WTC11 (cell line): ENCODE results near the gene DOK3. TPM values are rescaled to one million over a fixed set of nuclear protein-coding genes. Genes with fewer than 3 reads are reported as not detected.
A peak's percentile ranks its signal among the peaks of the same experiment; 100 is the strongest.

Experiments used
- ATAC-seq: fragments of 200-7000 bp; cut with Tn5 transposase; 2 replicates; pipeline ENCODE4 v1.10.0; 2021; ENCODE audit warnings: mild to moderate bottlenecking, moderate library complexity
- CTCF ChIA-PET: fragments of 300-600 bp; sonication (Branson Sonifier 250); formaldehyde crosslinking; loops from one replicate; lab custom pipeline; 2021; ENCODE audit warnings: antibody characterized with exemption; lab: Charles Lee
- POLR2A ChIA-PET: fragments of 350-600 bp; sonication (Branson Sonifier 250); formaldehyde crosslinking; loops from one replicate; lab custom pipeline; 2021; ENCODE audit warnings: antibody characterized with exemption; lab: Charles Lee
- DNase-seq: peaks from one replicate; pipeline ENCODE4 v3.0.0; 2021; ENCODE audit warnings: low spot score
- H3K27ac Mint-ChIP-seq: 2 replicates; pipeline ENCODE4 v1.8.0; 2021; ENCODE audit warnings: mixed read lengths
- H3K27me3 Mint-ChIP-seq: 2 replicates; pipeline ENCODE4 v1.8.0; 2021; ENCODE audit warnings: low read depth, mild to moderate bottlenecking, moderate library complexity, mixed read lengths
- H3K36me3 Mint-ChIP-seq: 2 replicates; pipeline ENCODE4 v1.8.0; 2021; ENCODE audit warnings: mixed read lengths
- H3K4me1 Mint-ChIP-seq: 2 replicates; pipeline ENCODE4 v1.8.0; 2022; ENCODE audit warnings: mixed read lengths
- H3K4me3 Mint-ChIP-seq: 2 replicates; pipeline ENCODE4 v1.8.0; 2021; ENCODE audit warnings: mild to moderate bottlenecking, moderate library complexity, mixed read lengths
- H3K9me3 Mint-ChIP-seq: 2 replicates; pipeline ENCODE4 v1.8.0; 2021; ENCODE audit warnings: mixed read lengths
- ELF4 ChIP-seq: sonication (generic); formaldehyde crosslinking; IDR thresholded peaks from 2 replicates; pipeline ENCODE4 v1.8.1; 2022; ENCODE audit warnings: low read depth, mild to moderate bottlenecking, moderate library complexity, missing genetic modification reagents
- EMX1 ChIP-seq: fragments of 250-450 bp; sonication (Bioruptor Pico); IDR thresholded peaks from 2 replicates; pipeline ENCODE4 v1.8.0; 2021; ENCODE audit warnings: mild to moderate bottlenecking
- ERG ChIP-seq: fragments of 250-450 bp; sonication (Bioruptor Pico); IDR thresholded peaks from 2 replicates; pipeline ENCODE4 v1.8.0; 2021; ENCODE audit warnings: mild to moderate bottlenecking
- GABPB1 ChIP-seq: sonication (generic); formaldehyde crosslinking; IDR thresholded peaks from 2 replicates; pipeline ENCODE4 v1.8.1; 2023; ENCODE audit warnings: mild to moderate bottlenecking, missing genetic modification reagents
- JAZF1 ChIP-seq: fragments of 250-450 bp; sonication (Bioruptor Pico); IDR thresholded peaks from 2 replicates; pipeline ENCODE4 v1.9.0; 2021; ENCODE audit warnings: moderate library complexity, mild to moderate bottlenecking, inconsistent platforms
- KAT7 ChIP-seq: sonication (generic); formaldehyde crosslinking; IDR thresholded peaks from 2 replicates; pipeline ENCODE4 v1.8.1; 2023; ENCODE audit warnings: missing genetic modification reagents, mild to moderate bottlenecking, borderline replicate concordance
- NFYB ChIP-seq: sonication (generic); formaldehyde crosslinking; conservative IDR thresholded peaks from 2 replicates; pipeline ENCODE4 v1.8.0; 2022; ENCODE audit warnings: low read depth, missing genetic modification reagents
- NR3C1 ChIP-seq: sonication (generic); formaldehyde crosslinking; conservative IDR thresholded peaks from 2 replicates; pipeline ENCODE4 v1.8.1; 2023; ENCODE audit warnings: low read depth, mild to moderate bottlenecking, missing genetic modification reagents
- RELA ChIP-seq: sonication (generic); formaldehyde crosslinking; IDR thresholded peaks from 2 replicates; pipeline ENCODE4 v1.8.1; 2022; ENCODE audit warnings: missing genetic modification reagents, mild to moderate bottlenecking, borderline replicate concordance
- SMAD3 ChIP-seq: sonication (generic); formaldehyde crosslinking; IDR thresholded peaks from 2 replicates; pipeline ENCODE4 v1.8.0; 2022; ENCODE audit warnings: missing genetic modification reagents, mild to moderate bottlenecking, borderline replicate concordance
- TCF7 ChIP-seq: sonication (generic); formaldehyde crosslinking; IDR thresholded peaks from 2 replicates; pipeline ENCODE4 v1.8.0; 2022; ENCODE audit warnings: mild to moderate bottlenecking, low read depth, missing genetic modification reagents, moderate library complexity
- TEAD4 ChIP-seq: sonication (generic); formaldehyde crosslinking; IDR thresholded peaks from 2 replicates; pipeline ENCODE4 v1.8.0; 2022; ENCODE audit warnings: mild to moderate bottlenecking, missing genetic modification reagents
- ZNF121 ChIP-seq: sonication (generic); formaldehyde crosslinking; IDR thresholded peaks from 2 replicates; pipeline ENCODE4 v1.8.0; 2023; ENCODE audit warnings: missing genetic modification reagents
- ZNF317 ChIP-seq: sonication (generic); formaldehyde crosslinking; IDR thresholded peaks from 2 replicates; pipeline ENCODE4 v1.8.1; 2023; ENCODE audit warnings: low read depth, mild to moderate bottlenecking, moderate library complexity, missing genetic modification reagents, borderline replicate concordance
- ZNF532 ChIP-seq: fragments of 250-450 bp; sonication (Bioruptor Pico); IDR thresholded peaks from 2 replicates; pipeline ENCODE4 v1.9.0; 2021; ENCODE audit warnings: mild to moderate bottlenecking, borderline replicate concordance
- total RNA-seq: library from RNA; stranded (reverse); gene quantifications from 3 replicates; pipeline ENCODE4 v1.2.3, GENCODE V29; 2021
- TF ChIP-seq, protein P1 (sequence below): fragments of 200-600 bp; IDR thresholded peaks from 2 replicates; pipeline ENCODE4 v1.8.0; 2022; ENCODE audit warnings: antibody characterized with exemption
- TF ChIP-seq, protein P2 (sequence below): sonication (generic); formaldehyde crosslinking; IDR thresholded peaks from 2 replicates; pipeline ENCODE4 v1.8.1; 2023; ENCODE audit warnings: mild to moderate bottlenecking, missing genetic modification reagents, moderate library complexity
- TF ChIP-seq, protein P3 (sequence below): sonication (generic); formaldehyde crosslinking; IDR thresholded peaks from 2 replicates; pipeline ENCODE4 v1.8.1; 2023; ENCODE audit warnings: mild to moderate bottlenecking, missing genetic modification reagents
- TF ChIP-seq, protein P4 (sequence below): sonication (generic); formaldehyde crosslinking; IDR thresholded peaks from 2 replicates; pipeline ENCODE4 v1.8.0; 2023; ENCODE audit warnings: missing genetic modification reagents, mild to moderate bottlenecking, borderline replicate concordance

DOK3 gene
- total RNA-seq, 1 experiment from 2014 or later, result 9.9 TPM

GRCh38 chr5:177524941-177525655 is 15.5 kb upstream of the DOK3 start:
- H3K9me3 Mint-ChIP-seq, result no peaks in the 10 kb centered on the region
- DNase-seq (no peak), ATAC-seq (0 out of 2 replicates have a peak, but pooled peaks have one; percentile 15)
- ChIA-PET POLR2A (interaction anchor here (0.6 kb wide), 1 partner anchor 220 kb away, joined by 4 read pairs; no protein-coding TSS in a partner anchor), CTCF (interaction anchor here (0.8 kb wide), 1 partner anchor 24 kb away, joined by 3 read pairs; no protein-coding TSS in a partner anchor)
- TF ChIP-seq, protein P1, sequence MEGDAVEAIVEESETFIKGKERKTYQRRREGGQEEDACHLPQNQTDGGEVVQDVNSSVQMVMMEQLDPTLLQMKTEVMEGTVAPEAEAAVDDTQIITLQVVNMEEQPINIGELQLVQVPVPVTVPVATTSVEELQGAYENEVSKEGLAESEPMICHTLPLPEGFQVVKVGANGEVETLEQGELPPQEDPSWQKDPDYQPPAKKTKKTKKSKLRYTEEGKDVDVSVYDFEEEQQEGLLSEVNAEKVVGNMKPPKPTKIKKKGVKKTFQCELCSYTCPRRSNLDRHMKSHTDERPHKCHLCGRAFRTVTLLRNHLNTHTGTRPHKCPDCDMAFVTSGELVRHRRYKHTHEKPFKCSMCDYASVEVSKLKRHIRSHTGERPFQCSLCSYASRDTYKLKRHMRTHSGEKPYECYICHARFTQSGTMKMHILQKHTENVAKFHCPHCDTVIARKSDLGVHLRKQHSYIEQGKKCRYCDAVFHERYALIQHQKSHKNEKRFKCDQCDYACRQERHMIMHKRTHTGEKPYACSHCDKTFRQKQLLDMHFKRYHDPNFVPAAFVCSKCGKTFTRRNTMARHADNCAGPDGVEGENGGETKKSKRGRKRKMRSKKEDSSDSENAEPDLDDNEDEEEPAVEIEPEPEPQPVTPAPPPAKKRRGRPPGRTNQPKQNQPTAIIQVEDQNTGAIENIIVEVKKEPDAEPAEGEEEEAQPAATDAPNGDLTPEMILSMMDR, result 0 out of 2 replicates have a peak, but pooled peaks have one; percentile 7
- TF ChIP-seq KAT7 (CRISPR knock-in tag), result no peak
- no peak overlapping the region for H3K27ac Mint-ChIP-seq
- peaks cover 25% of the 10 kb centered on the region for H3K36me3 Mint-ChIP-seq
- no peak overlapping the region for H3K4me3 Mint-ChIP-seq
- H3K27me3 Mint-ChIP-seq, result no peaks in the 10 kb centered on the region
- no peaks in the 10 kb centered on the region for H3K4me1 Mint-ChIP-seq

GRCh38 chr5:177524539-177524900 is 14.9 kb upstream of the DOK3 start:
- CTCF ChIA-PET, result interaction anchor here (0.8 kb wide), 1 partner anchor 23 kb away, joined by 3 read pairs; no protein-coding TSS in a partner anchor
- ATAC-seq (no peak), DNase-seq (no peak)
- POLR2A ChIA-PET, result interaction anchor here (0.6 kb wide), 1 partner anchor 220 kb away, joined by 4 read pairs; no protein-coding TSS in a partner anchor
- Mint-ChIP-seq H3K4me1 (no peaks in the 10 kb centered on the region), H3K27me3 (no peaks in the 10 kb centered on the region), H3K9me3 (no peaks in the 10 kb centered on the region), H3K36me3 (peaks cover 29% of the 10 kb centered on the region), H3K27ac (no peak overlapping the region), H3K4me3 (no peak overlapping the region)
- TF ChIP-seq ZNF317 (CRISPR knock-in tag), result no peak
- TF ChIP-seq, protein P2, sequence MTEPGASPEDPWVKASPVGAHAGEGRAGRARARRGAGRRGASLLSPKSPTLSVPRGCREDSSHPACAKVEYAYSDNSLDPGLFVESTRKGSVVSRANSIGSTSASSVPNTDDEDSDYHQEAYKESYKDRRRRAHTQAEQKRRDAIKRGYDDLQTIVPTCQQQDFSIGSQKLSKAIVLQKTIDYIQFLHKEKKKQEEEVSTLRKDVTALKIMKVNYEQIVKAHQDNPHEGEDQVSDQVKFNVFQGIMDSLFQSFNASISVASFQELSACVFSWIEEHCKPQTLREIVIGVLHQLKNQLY (CRISPR knock-in tag), result no peak
- no peak for TF ChIP-seq GABPB1 (CRISPR knock-in tag)
- no peak for TF ChIP-seq ERG (CRISPR knock-in tag)
- no peak for TF ChIP-seq ZNF121
- no peak for TF ChIP-seq NFYB (CRISPR knock-in tag)
- no peak for TF ChIP-seq SMAD3 (CRISPR knock-in tag)
- no peak for TF ChIP-seq JAZF1 (CRISPR knock-in tag)
- no peak for TF ChIP-seq NR3C1 (CRISPR knock-in tag)
- no peak for TF ChIP-seq TCF7
- TF ChIP-seq, protein P3, sequence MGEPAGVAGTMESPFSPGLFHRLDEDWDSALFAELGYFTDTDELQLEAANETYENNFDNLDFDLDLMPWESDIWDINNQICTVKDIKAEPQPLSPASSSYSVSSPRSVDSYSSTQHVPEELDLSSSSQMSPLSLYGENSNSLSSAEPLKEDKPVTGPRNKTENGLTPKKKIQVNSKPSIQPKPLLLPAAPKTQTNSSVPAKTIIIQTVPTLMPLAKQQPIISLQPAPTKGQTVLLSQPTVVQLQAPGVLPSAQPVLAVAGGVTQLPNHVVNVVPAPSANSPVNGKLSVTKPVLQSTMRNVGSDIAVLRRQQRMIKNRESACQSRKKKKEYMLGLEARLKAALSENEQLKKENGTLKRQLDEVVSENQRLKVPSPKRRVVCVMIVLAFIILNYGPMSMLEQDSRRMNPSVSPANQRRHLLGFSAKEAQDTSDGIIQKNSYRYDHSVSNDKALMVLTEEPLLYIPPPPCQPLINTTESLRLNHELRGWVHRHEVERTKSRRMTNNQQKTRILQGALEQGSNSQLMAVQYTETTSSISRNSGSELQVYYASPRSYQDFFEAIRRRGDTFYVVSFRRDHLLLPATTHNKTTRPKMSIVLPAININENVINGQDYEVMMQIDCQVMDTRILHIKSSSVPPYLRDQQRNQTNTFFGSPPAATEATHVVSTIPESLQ, result no peak
- no peak for TF ChIP-seq EMX1 (CRISPR knock-in tag)
- TF ChIP-seq ELF4 (CRISPR knock-in tag), result no peak
- TF ChIP-seq RELA (CRISPR knock-in tag), result no peak
- TF ChIP-seq ZNF532 (CRISPR knock-in tag), result no peak
- TF ChIP-seq, protein P4, sequence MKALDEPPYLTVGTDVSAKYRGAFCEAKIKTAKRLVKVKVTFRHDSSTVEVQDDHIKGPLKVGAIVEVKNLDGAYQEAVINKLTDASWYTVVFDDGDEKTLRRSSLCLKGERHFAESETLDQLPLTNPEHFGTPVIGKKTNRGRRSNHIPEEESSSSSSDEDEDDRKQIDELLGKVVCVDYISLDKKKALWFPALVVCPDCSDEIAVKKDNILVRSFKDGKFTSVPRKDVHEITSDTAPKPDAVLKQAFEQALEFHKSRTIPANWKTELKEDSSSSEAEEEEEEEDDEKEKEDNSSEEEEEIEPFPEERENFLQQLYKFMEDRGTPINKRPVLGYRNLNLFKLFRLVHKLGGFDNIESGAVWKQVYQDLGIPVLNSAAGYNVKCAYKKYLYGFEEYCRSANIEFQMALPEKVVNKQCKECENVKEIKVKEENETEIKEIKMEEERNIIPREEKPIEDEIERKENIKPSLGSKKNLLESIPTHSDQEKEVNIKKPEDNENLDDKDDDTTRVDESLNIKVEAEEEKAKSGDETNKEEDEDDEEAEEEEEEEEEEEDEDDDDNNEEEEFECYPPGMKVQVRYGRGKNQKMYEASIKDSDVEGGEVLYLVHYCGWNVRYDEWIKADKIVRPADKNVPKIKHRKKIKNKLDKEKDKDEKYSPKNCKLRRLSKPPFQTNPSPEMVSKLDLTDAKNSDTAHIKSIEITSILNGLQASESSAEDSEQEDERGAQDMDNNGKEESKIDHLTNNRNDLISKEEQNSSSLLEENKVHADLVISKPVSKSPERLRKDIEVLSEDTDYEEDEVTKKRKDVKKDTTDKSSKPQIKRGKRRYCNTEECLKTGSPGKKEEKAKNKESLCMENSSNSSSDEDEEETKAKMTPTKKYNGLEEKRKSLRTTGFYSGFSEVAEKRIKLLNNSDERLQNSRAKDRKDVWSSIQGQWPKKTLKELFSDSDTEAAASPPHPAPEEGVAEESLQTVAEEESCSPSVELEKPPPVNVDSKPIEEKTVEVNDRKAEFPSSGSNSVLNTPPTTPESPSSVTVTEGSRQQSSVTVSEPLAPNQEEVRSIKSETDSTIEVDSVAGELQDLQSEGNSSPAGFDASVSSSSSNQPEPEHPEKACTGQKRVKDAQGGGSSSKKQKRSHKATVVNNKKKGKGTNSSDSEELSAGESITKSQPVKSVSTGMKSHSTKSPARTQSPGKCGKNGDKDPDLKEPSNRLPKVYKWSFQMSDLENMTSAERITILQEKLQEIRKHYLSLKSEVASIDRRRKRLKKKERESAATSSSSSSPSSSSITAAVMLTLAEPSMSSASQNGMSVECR (CRISPR knock-in tag), result no peak
- TF ChIP-seq TEAD4 (CRISPR knock-in tag), result no peak
